Endodermal cell (in vitro differentiated cells): Measurements from ENCODE around the gene PEAK3. TPM values are rescaled to one million over a fixed set of nuclear protein-coding genes. Genes with fewer than 3 reads are reported as not detected.
"Not testable (repeated sequence)": the region's sequence is repeated elsewhere in the genome, so short reads cannot be mapped to it uniquely, and the experiment has no call there.

Experiments
- DNase-seq: peaks from one replicate; pipeline ENCODE4 v3.0.0-alpha.2; 2017
- H3K27ac ChIP-seq: 2 replicates; pipeline ENCODE4 v1.5.1; 2013; ENCODE audit warnings: mild to moderate bottlenecking, low read depth, low read length, moderate library complexity
- H3K27me3 ChIP-seq: 2 replicates; pipeline ENCODE4 v1.6.1; 2013; ENCODE audit warnings: mild to moderate bottlenecking, low read length, moderate library complexity; ENCODE audit not compliant: insufficient read depth, control insufficient read depth, poor library complexity, severe bottlenecking
- H3K36me3 ChIP-seq: 2 replicates; pipeline ENCODE4 v1.7.0; 2013; ENCODE audit warnings: mild to moderate bottlenecking, low read length, moderate library complexity; ENCODE audit not compliant: control insufficient read depth, insufficient read depth
- H3K4me1 ChIP-seq: one replicate; pipeline ENCODE4 v1.7.0; 2013; ENCODE audit warnings: low read length; ENCODE audit not compliant: control insufficient read depth, insufficient read depth
- H3K4me3 ChIP-seq: 2 replicates; pipeline ENCODE4 v1.5.1; 2013; ENCODE audit warnings: mild to moderate bottlenecking, low read length, moderate library complexity
- H3K9ac ChIP-seq: 2 replicates; pipeline ENCODE4 v1.6.1; 2013; ENCODE audit warnings: mild to moderate bottlenecking, low read length, moderate library complexity; ENCODE audit not compliant: poor library complexity, severe bottlenecking; ENCODE audit errors: extremely low read depth
- H3K9me3 ChIP-seq: 2 replicates; pipeline ENCODE4 v1.6.1; 2013; ENCODE audit warnings: mild to moderate bottlenecking, low read length, moderate library complexity; ENCODE audit not compliant: control insufficient read depth
- H3K27ac Mint-ChIP-seq: 2 replicates; pipeline ENCODE4 v1.8.0; 2020; ENCODE audit warnings: mixed read lengths
- H3K27me3 Mint-ChIP-seq: 2 replicates; pipeline ENCODE4 v1.8.0; 2021; ENCODE audit warnings: mild to moderate bottlenecking, mixed read lengths; ENCODE audit not compliant: insufficient read depth
- H3K36me3 Mint-ChIP-seq: 2 replicates; pipeline ENCODE4 v1.8.0; 2020; ENCODE audit warnings: low read depth, mixed read lengths
- H3K4me1 Mint-ChIP-seq: 2 replicates; pipeline ENCODE4 v1.8.0; 2020; ENCODE audit warnings: mixed read lengths
- H3K4me3 Mint-ChIP-seq: 2 replicates; pipeline ENCODE4 v1.8.0; 2020; ENCODE audit warnings: mild to moderate bottlenecking, moderate library complexity, mixed read lengths
- H3K9me3 Mint-ChIP-seq: 2 replicates; pipeline ENCODE4 v1.8.0; 2020; ENCODE audit warnings: mild to moderate bottlenecking, mixed read lengths
- WGBS, 2 experiments: methylation state at CpG; one replicate each; pipeline versions ENCODE4 v1.1.5 to v1.1.7; 2013; ENCODE audit warnings: missing lambda C conversion rate in 2 of 2, mixed read lengths in 1 of 2; ENCODE audit not compliant: insufficient coverage in 1 of 2, insufficient read length in 1 of 2; 5-methylcytosine and 5-hydroxymethylcytosine counted together
- total RNA-seq, 2 donors: library from RNA; stranded (reverse); fragmentation: NEBNext Ultra II Directional in 1 of 2; extraction: Animal tissue kit (Norgen Biotek cat#: 25700) in 1 of 2; gene quantifications; 2 replicates in 1 of 2; 3 replicates in 1 of 2; pipeline ENCODE4 v1.2.1, GENCODE V29; 2021
- TF ChIP-seq, protein P1 (sequence below): fragments of 200-600 bp; sonication (generic); conservative IDR thresholded peaks from 2 replicates; pipeline ENCODE4 v1.5.0; 2021; ENCODE audit warnings: antibody characterized with exemption, mild to moderate bottlenecking

The PEAK3 gene
- total RNA-seq, 2 donors from 2014 or later = not detected

DNA sequence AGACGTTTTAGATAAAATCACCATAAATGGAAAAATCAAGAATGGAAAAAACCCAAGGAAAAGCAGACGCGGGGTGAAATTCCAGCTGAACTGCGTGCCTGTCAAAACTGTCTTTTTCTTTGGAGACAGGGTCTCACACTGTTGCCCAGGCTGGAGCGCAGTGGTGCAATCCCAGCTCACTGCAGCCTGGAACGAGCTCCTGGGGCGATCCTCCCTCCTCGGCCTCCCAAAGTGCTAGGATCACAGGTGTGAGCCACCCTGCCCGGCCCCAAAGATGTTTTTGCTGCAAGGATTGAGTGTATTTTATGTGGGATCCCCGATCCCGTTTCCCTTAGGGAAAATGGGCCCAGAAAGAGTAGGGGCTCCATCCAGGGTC is 875 bp upstream of the PEAK3 start:
- TF ChIP-seq, protein P1, sequence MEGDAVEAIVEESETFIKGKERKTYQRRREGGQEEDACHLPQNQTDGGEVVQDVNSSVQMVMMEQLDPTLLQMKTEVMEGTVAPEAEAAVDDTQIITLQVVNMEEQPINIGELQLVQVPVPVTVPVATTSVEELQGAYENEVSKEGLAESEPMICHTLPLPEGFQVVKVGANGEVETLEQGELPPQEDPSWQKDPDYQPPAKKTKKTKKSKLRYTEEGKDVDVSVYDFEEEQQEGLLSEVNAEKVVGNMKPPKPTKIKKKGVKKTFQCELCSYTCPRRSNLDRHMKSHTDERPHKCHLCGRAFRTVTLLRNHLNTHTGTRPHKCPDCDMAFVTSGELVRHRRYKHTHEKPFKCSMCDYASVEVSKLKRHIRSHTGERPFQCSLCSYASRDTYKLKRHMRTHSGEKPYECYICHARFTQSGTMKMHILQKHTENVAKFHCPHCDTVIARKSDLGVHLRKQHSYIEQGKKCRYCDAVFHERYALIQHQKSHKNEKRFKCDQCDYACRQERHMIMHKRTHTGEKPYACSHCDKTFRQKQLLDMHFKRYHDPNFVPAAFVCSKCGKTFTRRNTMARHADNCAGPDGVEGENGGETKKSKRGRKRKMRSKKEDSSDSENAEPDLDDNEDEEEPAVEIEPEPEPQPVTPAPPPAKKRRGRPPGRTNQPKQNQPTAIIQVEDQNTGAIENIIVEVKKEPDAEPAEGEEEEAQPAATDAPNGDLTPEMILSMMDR = no peak

DNA sequence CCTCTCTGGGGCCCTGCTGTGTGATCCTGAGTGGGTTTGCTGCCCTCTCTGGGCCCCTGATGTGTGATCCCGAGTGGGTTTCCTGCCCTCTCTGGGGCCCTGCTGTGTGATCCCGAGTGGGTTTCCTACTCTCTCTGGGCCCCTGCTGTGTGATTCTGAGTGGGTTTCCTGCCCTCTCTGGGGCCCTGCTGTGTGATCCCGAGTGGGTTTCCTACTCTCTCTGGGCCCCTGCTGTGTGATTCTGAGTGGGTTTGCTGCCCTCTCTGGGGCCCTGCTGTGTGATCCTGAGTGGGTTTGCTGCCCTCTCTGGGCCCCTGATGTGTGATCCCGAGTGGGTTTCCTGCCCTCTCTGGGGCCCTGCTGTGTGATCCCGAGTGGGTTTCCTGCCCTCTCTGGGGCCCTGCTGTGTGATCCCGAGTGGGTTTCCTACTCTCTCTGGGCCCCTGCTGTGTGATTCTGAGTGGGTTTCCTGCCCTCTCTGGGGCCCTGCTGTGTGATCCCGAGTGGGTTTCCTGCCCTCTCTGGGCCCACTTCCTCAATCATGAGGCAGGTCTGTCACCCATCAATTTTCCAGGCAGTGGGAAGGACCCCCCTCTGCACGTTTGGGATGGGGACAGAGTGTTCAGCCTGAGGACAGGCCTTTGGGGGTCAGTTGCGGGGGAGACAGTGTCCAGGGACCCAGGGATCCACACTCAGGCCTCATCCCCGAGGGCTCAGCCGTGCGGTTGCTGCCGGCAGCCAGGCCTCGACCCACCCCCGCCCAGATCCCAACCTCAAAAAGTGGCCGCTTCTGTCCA is 512 bp downstream of the PEAK3 start:
- H3K27ac Mint-ChIP-seq, H3K9ac ChIP-seq, H3K4me3 ChIP-seq, H3K4me1 ChIP-seq, H3K9me3 ChIP-seq, H3K27ac ChIP-seq, H3K36me3 Mint-ChIP-seq, DNase-seq, H3K9me3 Mint-ChIP-seq, H3K4me1 Mint-ChIP-seq, H3K36me3 ChIP-seq: not testable (repeated sequence)
- H3K27me3 ChIP-seq = peaks cover 33% of the 10 kb centered on the region
- peak overlapping the region; percentile 47 for H3K4me3 Mint-ChIP-seq
- peaks cover 38% of the 10 kb centered on the region for H3K27me3 Mint-ChIP-seq
- WGBS, 2 experiments = 33 to 40% methylated on average over 3 to 12 of the region's 16 CpGs

More for the DNA sequence above, 875 bp upstream of the PEAK3 start:
- Histone ChIP-seq H3K36me3 (no peaks in the 10 kb centered on the region), H3K4me1 (no peaks in the 10 kb centered on the region), H3K27me3 (peaks cover 47% of the 10 kb centered on the region), H3K9ac (no peak overlapping the region), H3K9me3 (no peaks in the 10 kb centered on the region), H3K4me3 (no peak overlapping the region), H3K27ac (no peak overlapping the region)
- H3K9me3 Mint-ChIP-seq = no peaks in the 10 kb centered on the region
- 69 to 73% methylated on average over 10 to 11 of the region's 11 CpGs for WGBS, 2 experiments
- H3K27ac Mint-ChIP-seq = no peak overlapping the region
- peaks cover 52% of the 10 kb centered on the region for H3K27me3 Mint-ChIP-seq
- no peak for DNase-seq
- H3K4me3 Mint-ChIP-seq = peak overlapping the region; percentile 47
- H3K4me1 Mint-ChIP-seq = no peaks in the 10 kb centered on the region
- H3K36me3 Mint-ChIP-seq = no peaks in the 10 kb centered on the region

DNA sequence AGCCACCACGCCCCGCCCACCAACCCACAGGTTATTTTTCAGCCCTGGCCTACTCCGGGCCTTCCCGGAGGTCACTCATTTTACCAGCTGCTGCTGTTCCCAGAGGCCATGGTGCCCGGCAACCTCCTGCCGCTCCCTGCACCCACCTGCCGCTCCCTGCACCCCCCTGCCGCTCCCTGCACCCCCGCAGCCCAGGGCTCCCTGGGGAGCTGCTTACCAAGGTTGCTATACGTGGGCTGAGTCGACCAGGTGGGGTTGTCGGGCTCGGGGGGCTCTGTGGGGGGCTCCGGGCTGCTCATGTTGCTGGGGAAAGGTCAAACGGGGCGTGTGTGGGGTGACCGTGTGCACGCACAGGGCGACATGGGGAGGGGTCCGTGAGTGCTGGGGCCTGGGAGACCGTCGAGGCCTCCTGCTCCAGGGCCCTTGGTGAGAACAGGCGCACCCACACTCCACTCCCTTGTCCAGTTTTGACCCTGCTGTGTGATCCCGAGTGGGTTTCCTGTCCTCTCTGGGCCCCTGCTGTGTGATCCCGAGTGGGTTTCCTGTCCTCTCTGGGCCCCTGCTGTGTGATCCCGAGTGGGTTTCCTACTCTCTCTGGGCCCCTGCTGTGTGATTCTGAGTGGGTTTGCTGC is 1.2 kb downstream of the PEAK3 start:
- DNase-seq = no peak
- H3K4me1 ChIP-seq = no peaks in the 10 kb centered on the region
- H3K27me3 Mint-ChIP-seq = peaks cover 31% of the 10 kb centered on the region
- peaks cover 26% of the 10 kb centered on the region for H3K27me3 ChIP-seq
- H3K27ac Mint-ChIP-seq = no peak overlapping the region
- H3K36me3 ChIP-seq = no peaks in the 10 kb centered on the region
- H3K4me1 Mint-ChIP-seq = no peaks in the 10 kb centered on the region
- H3K4me3 ChIP-seq = no peak overlapping the region
- no peak overlapping the region for H3K9ac ChIP-seq
- TF ChIP-seq, protein P1 = no peak
- no peaks in the 10 kb centered on the region for H3K36me3 Mint-ChIP-seq
- H3K9me3 ChIP-seq = no peaks in the 10 kb centered on the region
- 83 to 89% methylated on average over 19 to 25 of the region's 26 CpGs for WGBS, 2 experiments
- H3K4me3 Mint-ChIP-seq = no peak overlapping the region
- no peak overlapping the region for H3K27ac ChIP-seq
- no peaks in the 10 kb centered on the region for H3K9me3 Mint-ChIP-seq
